HG03039 (cell line): ENCODE results near the gene UBR1.
"Not testable (repeated sequence)": the region's sequence is repeated elsewhere in the genome, so short reads cannot be mapped to it uniquely, and the experiment has no call there.

Experiments
- ATAC-seq: cut with Tn5 transposase; IDR thresholded peaks from one replicate; pipeline ENCODE4 v1.9.1; 2021; ENCODE audit warnings: mild to moderate bottlenecking, moderate library complexity; ENCODE audit not compliant: unreplicated experiment

UBR1 gene

GRCh38 chr15:43105778-43106485 lies at the start of gene UBR1:
Gene UBR1 (minus strand): TSS chr15:43106038. CDS start chr15:43106022, 16 bp downstream.
- peak; percentile 82 for ATAC-seq

- no peak for ATAC-seq
Measured at GRCh38 chr15:43153269-43153668, 47.4 kb upstream of the UBR1 start.

- no peak for ATAC-seq
Measured at GRCh38 chr15:43151688-43152087, 45.9 kb upstream of the UBR1 start.

GRCh38 chr15:43150191-43150929 lies 44.5 kb upstream of the UBR1 start:
- no peak for ATAC-seq

GRCh38 chr15:43146184-43146583 lies 40.3 kb upstream of the UBR1 start:
- ATAC-seq, result no peak

- no peak for ATAC-seq
Measured at GRCh38 chr15:43144512-43144911, 38.7 kb upstream of the UBR1 start.

GRCh38 chr15:43143203-43143941 lies 37.5 kb upstream of the UBR1 start:
- no peak for ATAC-seq

- ATAC-seq, result no peak
Measured at GRCh38 chr15:43135351-43135750, 29.5 kb upstream of the UBR1 start.

GRCh38 chr15:43134157-43134635 lies 28.4 kb upstream of the UBR1 start:
- ATAC-seq, result no peak

- ATAC-seq, result peak; percentile 76
Measured at GRCh38 chr15:43133430-43134156, 27.8 kb upstream of the UBR1 start, which contains the start of gene TMEM62. Gene TMEM62 (plus strand): TSS chr15:43133586. CDS start chr15:43133803, 217 bp downstream.

- ATAC-seq, result no peak
Measured at GRCh38 chr15:43132830-43133429, 27.1 kb upstream of the UBR1 start.

- no peak for ATAC-seq
Measured at GRCh38 chr15:43128980-43129335, 23.1 kb upstream of the UBR1 start.

GRCh38 chr15:43128174-43128979 lies 22.5 kb upstream of the UBR1 start:
- ATAC-seq, result not testable (repeated sequence)

GRCh38 chr15:43127752-43128151 lies 21.9 kb upstream of the UBR1 start:
- ATAC-seq, result no peak

GRCh38 chr15:43126356-43126755 lies 20.5 kb upstream of the UBR1 start:
- ATAC-seq, result no peak

- ATAC-seq, result no peak
Measured at GRCh38 chr15:43125100-43125661, 19.3 kb upstream of the UBR1 start.

- no peak for ATAC-seq
Measured at GRCh38 chr15:43121863-43122262, 16.0 kb upstream of the UBR1 start.

- ATAC-seq, result no peak
Measured at GRCh38 chr15:43118829-43119228, 13.0 kb upstream of the UBR1 start.

GRCh38 chr15:43118286-43118685 lies 12.4 kb upstream of the UBR1 start:
- ATAC-seq, result no peak
